Progenitor cell of endocrine pancreas (in vitro differentiated cells): Measurements from ENCODE around the gene MX2. TPM values are rescaled to one million over a fixed set of nuclear protein-coding genes. Genes with fewer than 3 reads are reported as not detected.

Experiments used
- DNase-seq: peaks from one replicate; pipeline ENCODE4 v3.0.0; 2021; ENCODE audit warnings: low spot score; ENCODE audit not compliant: unreplicated experiment
- H3K27ac Mint-ChIP-seq: 2 replicates; pipeline ENCODE4 v1.8.0; 2021; ENCODE audit warnings: mild to moderate bottlenecking, moderate library complexity, mixed read lengths
- H3K27me3 Mint-ChIP-seq: 2 replicates; pipeline ENCODE4 v1.8.0; 2021; ENCODE audit warnings: mixed read lengths
- H3K36me3 Mint-ChIP-seq: 2 replicates; pipeline ENCODE4 v1.8.0; 2022; ENCODE audit warnings: mixed read lengths; ENCODE audit not compliant: insufficient read depth
- H3K4me1 Mint-ChIP-seq: 2 replicates; pipeline ENCODE4 v1.8.0; 2021; ENCODE audit warnings: low read depth, mixed read lengths
- H3K4me3 Mint-ChIP-seq: 2 replicates; pipeline ENCODE4 v1.8.0; 2021; ENCODE audit warnings: low read depth, mild to moderate bottlenecking, moderate library complexity, mixed read lengths
- H3K9me3 Mint-ChIP-seq: 2 replicates; pipeline ENCODE4 v1.8.0; 2021; ENCODE audit warnings: low read depth, mixed read lengths
- total RNA-seq: library from RNA; stranded (reverse); gene quantifications from 2 replicates; pipeline ENCODE4 v1.2.1, GENCODE V29; 2021
- TF ChIP-seq, protein P1 (sequence below): fragments of 200-600 bp; sonication (generic); IDR thresholded peaks from one replicate; pipeline ENCODE4 v1.5.0; 2021; ENCODE audit warnings: antibody characterized with exemption, mild to moderate bottlenecking; ENCODE audit not compliant: unreplicated experiment

Gene MX2
- total RNA-seq, 1 donor from 2014 or later, result 0.86 TPM

- H3K9me3 Mint-ChIP-seq, result peaks cover 13% of the 10 kb centered on the region
- H3K27me3 Mint-ChIP-seq, result peaks cover 5% of the 10 kb centered on the region
- H3K27ac Mint-ChIP-seq, result no peak overlapping the region
- H3K36me3 Mint-ChIP-seq, result peaks cover 10% of the 10 kb centered on the region
- TF ChIP-seq, protein P1, sequence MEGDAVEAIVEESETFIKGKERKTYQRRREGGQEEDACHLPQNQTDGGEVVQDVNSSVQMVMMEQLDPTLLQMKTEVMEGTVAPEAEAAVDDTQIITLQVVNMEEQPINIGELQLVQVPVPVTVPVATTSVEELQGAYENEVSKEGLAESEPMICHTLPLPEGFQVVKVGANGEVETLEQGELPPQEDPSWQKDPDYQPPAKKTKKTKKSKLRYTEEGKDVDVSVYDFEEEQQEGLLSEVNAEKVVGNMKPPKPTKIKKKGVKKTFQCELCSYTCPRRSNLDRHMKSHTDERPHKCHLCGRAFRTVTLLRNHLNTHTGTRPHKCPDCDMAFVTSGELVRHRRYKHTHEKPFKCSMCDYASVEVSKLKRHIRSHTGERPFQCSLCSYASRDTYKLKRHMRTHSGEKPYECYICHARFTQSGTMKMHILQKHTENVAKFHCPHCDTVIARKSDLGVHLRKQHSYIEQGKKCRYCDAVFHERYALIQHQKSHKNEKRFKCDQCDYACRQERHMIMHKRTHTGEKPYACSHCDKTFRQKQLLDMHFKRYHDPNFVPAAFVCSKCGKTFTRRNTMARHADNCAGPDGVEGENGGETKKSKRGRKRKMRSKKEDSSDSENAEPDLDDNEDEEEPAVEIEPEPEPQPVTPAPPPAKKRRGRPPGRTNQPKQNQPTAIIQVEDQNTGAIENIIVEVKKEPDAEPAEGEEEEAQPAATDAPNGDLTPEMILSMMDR, result no peak
- H3K4me3 Mint-ChIP-seq, result no peak overlapping the region
- peaks cover 2% of the 10 kb centered on the region for H3K4me1 Mint-ChIP-seq
- DNase-seq, result no peak
Measured at GRCh38 chr21:41438425-41439113, 76.7 kb downstream of the MX2 start.

DNA sequence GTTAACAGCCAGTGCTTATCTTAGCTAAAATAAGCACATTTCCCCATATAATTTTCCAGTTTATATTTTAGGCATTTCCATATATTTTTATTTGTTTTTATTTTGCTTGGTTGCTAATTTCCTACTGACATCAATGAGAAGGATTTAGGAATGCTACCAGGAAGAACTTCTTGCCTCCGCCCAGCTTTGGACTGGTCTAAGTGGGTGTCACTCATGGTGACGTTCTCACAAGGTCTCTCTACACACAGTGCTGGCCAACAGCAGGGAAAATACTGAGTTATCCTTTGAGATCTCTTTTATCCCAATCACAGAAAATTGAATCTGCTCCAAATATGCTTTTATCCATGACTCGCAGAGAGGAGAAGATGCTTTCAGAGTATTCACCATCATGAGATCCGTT, 77.4 kb downstream of the MX2 start:
- no peak for DNase-seq
- peaks cover 13% of the 10 kb centered on the region for H3K9me3 Mint-ChIP-seq
- TF ChIP-seq, protein P1, result no peak
- no peak overlapping the region for H3K4me3 Mint-ChIP-seq
- peaks cover 8% of the 10 kb centered on the region for H3K27me3 Mint-ChIP-seq
- H3K36me3 Mint-ChIP-seq, result peaks cover 10% of the 10 kb centered on the region
- peaks cover 2% of the 10 kb centered on the region for H3K4me1 Mint-ChIP-seq
- H3K27ac Mint-ChIP-seq, result no peak overlapping the region

- no peaks in the 10 kb centered on the region for H3K9me3 Mint-ChIP-seq
- H3K36me3 Mint-ChIP-seq, result no peaks in the 10 kb centered on the region
- no peak overlapping the region for H3K4me3 Mint-ChIP-seq
- peaks cover 2% of the 10 kb centered on the region for H3K4me1 Mint-ChIP-seq
- TF ChIP-seq, protein P1, result no peak
- DNase-seq, result no peak
- H3K27me3 Mint-ChIP-seq, result peaks cover 8% of the 10 kb centered on the region
- H3K27ac Mint-ChIP-seq, result no peak overlapping the region
Measured at GRCh38 chr21:41441546-41441945, 79.7 kb downstream of the MX2 start.

DNA sequence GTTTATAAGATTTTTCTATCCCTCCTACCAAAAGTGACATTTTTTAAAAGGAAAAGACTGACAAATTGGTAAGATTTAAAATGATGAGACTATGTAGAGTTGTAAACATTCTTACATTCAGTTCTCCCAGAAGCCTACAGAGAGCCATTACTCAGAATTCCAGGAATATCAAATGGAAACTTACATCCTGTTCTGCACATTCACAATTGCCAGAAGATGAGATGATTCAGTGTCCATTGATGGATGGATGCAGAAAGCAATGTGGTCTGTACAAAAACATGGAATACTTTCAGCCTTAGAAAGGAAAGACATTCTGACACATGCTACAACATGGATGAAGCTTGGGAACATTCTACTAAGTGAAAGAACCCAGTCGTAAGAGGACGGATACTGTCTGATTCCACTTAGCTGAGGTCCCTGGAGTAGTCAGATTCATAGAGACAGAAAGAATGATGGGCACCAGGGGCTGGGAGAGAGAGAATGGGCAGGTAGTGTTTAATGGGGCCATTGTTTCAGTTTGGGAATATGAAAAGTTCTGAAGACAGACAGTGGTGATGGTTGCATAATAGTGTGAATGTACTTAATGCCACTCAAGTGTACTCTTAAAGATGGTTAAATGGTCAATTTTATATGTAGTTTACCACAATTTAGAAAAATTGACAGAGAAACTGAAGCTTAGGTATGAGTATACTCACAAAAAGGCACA, 80.8 kb downstream of the MX2 start:
- DNase-seq, result no peak
- Mint-ChIP-seq H3K36me3 (no peaks in the 10 kb centered on the region), H3K4me3 (no peak overlapping the region), H3K27ac (no peak overlapping the region), H3K9me3 (no peaks in the 10 kb centered on the region), H3K27me3 (peaks cover 8% of the 10 kb centered on the region), H3K4me1 (peaks cover 2% of the 10 kb centered on the region)
- TF ChIP-seq, protein P1, result no peak

DNA sequence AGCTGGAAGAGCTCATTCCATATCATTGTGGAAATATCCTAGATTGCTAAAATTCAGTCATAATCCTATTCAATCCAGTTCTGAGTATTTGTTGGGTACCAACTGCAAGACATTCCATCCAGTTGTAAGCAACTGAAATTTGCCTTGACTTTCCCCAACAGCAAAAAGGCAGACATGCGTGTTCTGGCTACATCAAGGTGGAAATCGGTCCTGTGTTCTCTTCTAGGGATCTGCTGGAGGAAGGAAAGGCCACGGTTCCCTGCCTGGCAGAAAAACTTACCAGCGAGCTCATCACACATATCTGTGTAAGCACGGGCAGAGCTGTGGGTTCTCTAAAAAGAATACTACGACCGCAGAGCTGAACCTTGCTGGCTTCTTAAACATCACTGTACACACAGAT, 81.7 kb downstream of the MX2 start:
- Mint-ChIP-seq H3K27ac (no peak overlapping the region), H3K4me1 (no peaks in the 10 kb centered on the region), H3K36me3 (no peaks in the 10 kb centered on the region), H3K4me3 (no peak overlapping the region), H3K9me3 (no peaks in the 10 kb centered on the region), H3K27me3 (peaks cover 8% of the 10 kb centered on the region)
- TF ChIP-seq, protein P1, result no peak
- no peak for DNase-seq
